ENCODE data around the gene TAS2R30. TPM values are rescaled to one million over a fixed set of nuclear protein-coding genes. Genes with fewer than 3 reads are reported as not detected.

TAS2R30 gene
- total RNA-seq, 2 experiments from 2014 or later: 1.4 to 2.3 TPM

- no peak for DNase-seq
- no peak for TF ChIP-seq CTCF (IDR thresholded peaks at IDR 0.05)
- H3K27me3 Mint-ChIP-seq: no peaks in the 10 kb centered on the region
- ATAC-seq: no peak
- H3K4me3 Mint-ChIP-seq: no peak overlapping the region
- CTCF ChIA-PET: no interaction called here
- H3K9me3 Mint-ChIP-seq: peaks cover 11% of the 10 kb centered on the region
- intact Hi-C loops (cut with micrococcal nuclease): no loop called here
- POLR2A ChIA-PET: interaction anchor here (0.6 kb wide), 2 partner anchors 988 to 1571 kb away, joined by 4 to 6 read pairs; no protein-coding TSS in a partner anchor
- peaks cover 32% of the 10 kb centered on the region for H3K36me3 Mint-ChIP-seq (ENCODE audit: low read depth)
- peaks cover 9% of the 10 kb centered on the region for H3K4me1 Mint-ChIP-seq (ENCODE audit: low read depth)
- no peak overlapping the region for H3K27ac Mint-ChIP-seq
These were observed 16.4 kb upstream of the TAS2R30 start for GRCh38 chr12:11150832-11151231.

DNA sequence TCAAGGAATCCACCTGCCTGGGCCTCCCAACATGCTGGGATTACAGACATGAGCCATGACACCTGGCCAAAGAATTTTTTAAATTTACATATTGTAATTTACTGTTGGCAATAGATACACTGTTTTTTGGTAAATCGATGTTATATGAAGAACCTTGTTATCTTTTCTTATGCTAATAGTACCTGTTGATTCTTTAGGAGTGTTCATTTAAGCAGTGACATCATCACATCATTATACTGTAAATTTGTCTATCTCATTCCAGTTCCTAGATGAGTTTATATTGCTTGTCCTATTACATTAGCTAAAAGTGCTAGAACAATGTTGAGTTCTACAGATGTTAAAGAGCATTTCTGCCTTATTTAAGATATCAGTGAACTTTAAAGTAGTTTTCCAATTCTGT lies 13.0 kb upstream of the TAS2R30 start:
- no peak for DNase-seq
- H3K36me3 Mint-ChIP-seq (ENCODE audit: low read depth): peaks cover 38% of the 10 kb centered on the region
- H3K9me3 Mint-ChIP-seq: peaks cover 17% of the 10 kb centered on the region
- no peak overlapping the region for H3K27ac Mint-ChIP-seq
- intact Hi-C loops (cut with micrococcal nuclease): no loop called here
- H3K4me3 Mint-ChIP-seq: no peak overlapping the region
- ChIA-PET CTCF (interaction anchor here (1.0 kb wide), 1 partner anchor 52 kb away, joined by 3 read pairs; no protein-coding TSS in a partner anchor), POLR2A (no interaction called here)
- no peak for ATAC-seq
- peaks cover 4% of the 10 kb centered on the region for H3K4me1 Mint-ChIP-seq (ENCODE audit: low read depth)
- no peaks in the 10 kb centered on the region for H3K27me3 Mint-ChIP-seq
- TF ChIP-seq CTCF (IDR thresholded peaks at IDR 0.05): no peak

GRCh38 chr12:11144297-11144696 lies 9.9 kb upstream of the TAS2R30 start:
- TF ChIP-seq CTCF (IDR thresholded peaks at IDR 0.05): no peak
- H3K4me1 Mint-ChIP-seq (ENCODE audit: low read depth): peaks cover 14% of the 10 kb centered on the region
- ATAC-seq (no peak), DNase-seq (no peak)
- no peak overlapping the region for H3K27ac Mint-ChIP-seq
- intact Hi-C loops (cut with micrococcal nuclease): no loop called here
- peaks cover 11% of the 10 kb centered on the region for H3K9me3 Mint-ChIP-seq
- ChIA-PET POLR2A (interaction anchor here (1.8 kb wide), 1 partner anchor 28 kb away, joined by 5 read pairs; no protein-coding TSS in a partner anchor), CTCF (no interaction called here)
- no peaks in the 10 kb centered on the region for H3K27me3 Mint-ChIP-seq
- H3K4me3 Mint-ChIP-seq: no peak overlapping the region
- peaks cover 47% of the 10 kb centered on the region for H3K36me3 Mint-ChIP-seq (ENCODE audit: low read depth)

DNA sequence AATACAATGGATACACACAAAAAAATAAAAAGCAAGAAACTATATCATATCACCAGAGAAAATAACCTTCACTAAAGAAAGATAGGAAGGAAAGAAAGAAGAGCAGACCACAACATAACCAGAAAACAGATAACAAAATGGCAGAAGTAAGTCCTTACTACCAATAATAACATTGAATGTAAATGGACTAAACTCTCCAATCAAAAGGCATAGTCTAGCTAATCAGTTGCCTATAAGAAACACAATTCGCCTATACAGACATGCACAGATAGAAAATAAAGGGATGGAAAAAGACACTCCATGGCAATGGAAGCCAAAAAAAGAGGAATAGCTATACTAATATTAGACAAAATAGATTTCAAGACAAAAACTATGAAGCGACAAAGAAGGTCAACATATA lies 8.9 kb upstream of the TAS2R30 start:
- Mint-ChIP-seq H3K9me3 (peaks cover 11% of the 10 kb centered on the region), H3K4me3 (no peak overlapping the region), H3K4me1 (ENCODE audit: low read depth) (peaks cover 14% of the 10 kb centered on the region), H3K36me3 (ENCODE audit: low read depth) (peaks cover 47% of the 10 kb centered on the region), H3K27ac (no peak overlapping the region), H3K27me3 (no peaks in the 10 kb centered on the region)
- intact Hi-C loops (cut with micrococcal nuclease): no loop called here
- no peak for DNase-seq
- TF ChIP-seq CTCF (IDR thresholded peaks at IDR 0.05): no peak
- POLR2A ChIA-PET: interaction anchor here (0.6 kb wide), 1 partner anchor 779 kb away, joined by 3 read pairs; no protein-coding TSS in a partner anchor
- no peak for ATAC-seq
- CTCF ChIA-PET: interaction anchor here (0.7 to 0.9 kb wide), 2 partner anchors 11 to 54 kb away, joined by 3 read pairs; no protein-coding TSS in a partner anchor

DNA sequence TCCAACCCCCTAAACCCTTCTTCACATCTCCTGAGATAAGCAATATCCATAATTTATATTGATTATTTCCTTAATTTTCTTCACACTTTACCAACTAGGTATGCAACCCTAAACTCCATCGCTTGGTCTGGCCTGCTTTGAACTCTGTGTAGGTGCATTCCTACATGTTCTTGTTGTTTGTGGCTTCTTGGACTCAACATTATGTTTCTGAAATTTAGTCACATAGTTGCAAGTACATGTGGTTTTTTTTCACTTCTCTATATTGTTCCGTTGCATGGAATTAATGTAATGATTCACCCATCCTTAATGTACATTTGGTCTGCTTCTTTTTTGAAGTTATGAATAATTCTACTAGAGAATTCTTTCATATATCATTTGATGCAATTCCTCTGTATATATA lies 1.6 kb upstream of the TAS2R30 start:
- Mint-ChIP-seq H3K4me1 (ENCODE audit: low read depth) (peaks cover 43% of the 10 kb centered on the region), H3K27me3 (no peaks in the 10 kb centered on the region), H3K4me3 (no peak overlapping the region), H3K9me3 (no peaks in the 10 kb centered on the region), H3K36me3 (ENCODE audit: low read depth) (peaks cover 27% of the 10 kb centered on the region), H3K27ac (no peak overlapping the region)
- intact Hi-C loops (cut with micrococcal nuclease): no loop called here
- TF ChIP-seq CTCF (IDR thresholded peaks at IDR 0.05): no peak
- CTCF ChIA-PET: no interaction called here
- ATAC-seq (no peak), DNase-seq (no peak)
- POLR2A ChIA-PET: interaction anchor here (1.7 kb wide), 1 partner anchor 36 kb away, joined by 5 read pairs; no protein-coding TSS in a partner anchor

Measured in activated CD8-positive, alpha-beta T cell treated with anti-CD3 and anti-CD28 coated beads for 36 hours (primary cell).